Suprapubic skin (tissue), 4 donors: ENCODE data around the gene COIL.

Source experiments
- CTCF ChIP-seq, 2 donors: fragments of 200-600 bp in 1 of 2; fragments of 450-650 bp in 1 of 2; sonication (generic) in 1 of 2; IDR thresholded peaks; one replicate each; pipeline ENCODE4 v1.5.1; 2016 to 2019; ENCODE audit warnings: antibody characterized with exemption in 2 of 2, mild to moderate bottlenecking in 1 of 2, moderate library complexity in 1 of 2
- EP300 ChIP-seq: sonication (generic); formaldehyde crosslinking; IDR thresholded peaks from one replicate; pipeline ENCODE4 v1.6.1; 2017; ENCODE audit warnings: antibody characterized with exemption
- POLR2AphosphoS5 ChIP-seq, 3 donors: sonication (generic); formaldehyde crosslinking; IDR thresholded peaks; one replicate each; pipeline ENCODE4 v1.6.1; 2017; ENCODE audit warnings: antibody characterized with exemption in 3 of 3

- no peak for TF ChIP-seq CTCF (IDR thresholded peaks at IDR 0.05)
- no peak for TF ChIP-seq POLR2AphosphoS5 (IDR thresholded peaks at IDR 0.05)
- no peak for TF ChIP-seq EP300
These were observed 48.5 kb downstream of the COIL start for GRCh38 chr17:56912105-56912999.
